IMR-90 (cell line): Measurements from ENCODE around the gene NFIX. TPM values are rescaled to one million over a fixed set of nuclear protein-coding genes. Genes with fewer than 3 reads are reported as not detected.

ENCODE experiments used
- ATAC-seq: fragments of 200-7000 bp; cut with Tn5 transposase; 2 replicates; pipeline ENCODE4 v1.9.1; 2020; ENCODE audit warnings: low read depth, mild to moderate bottlenecking, moderate library complexity
- BruUV-seq: library from RNA; stranded (reverse); fragments of 400-500 nt; replicated peaks from 2 replicates; lab custom pipeline; 2021; lab: Mats Ljungman, UMichigan
- CTCF ChIA-PET: fragments of 300-600 bp; formaldehyde crosslinking; extraction: SDS; loops from one replicate; lab custom pipeline; 2021; ENCODE audit warnings: antibody characterized with exemption; lab: Yijun Ruan, JAX
- POLR2A ChIA-PET: fragments of 300-600 bp; sonication (Branson Sonifier 250); formaldehyde crosslinking; loops from one replicate; lab custom pipeline; 2022; ENCODE audit warnings: antibody characterized with exemption; ENCODE audit not compliant: unreplicated experiment; lab: Charles Lee
- DNase-seq: peaks from one replicate; pipeline ENCODE4 v3.0.0; 2013
- H2AFZ ChIP-seq: replicated peaks from 2 replicates; pipeline ENCODE3; 2013; ENCODE audit warnings: low read length, mild to moderate bottlenecking; ENCODE audit not compliant: poor library complexity
- H2AK5ac ChIP-seq: 2 replicates; pipeline ENCODE4 v1.6.1; 2013; ENCODE audit warnings: low read depth, low read length, inconsistent platforms
- H2AK9ac ChIP-seq: replicated peaks from 2 replicates; pipeline ENCODE3; 2013; ENCODE audit warnings: mild to moderate bottlenecking, low read depth, low read length, moderate library complexity; ENCODE audit not compliant: poor library complexity
- H2BK120ac ChIP-seq: 2 replicates; pipeline ENCODE4 v1.6.1; 2013; ENCODE audit warnings: low read depth, low read length, inconsistent platforms
- H2BK15ac ChIP-seq: 3 replicates; pipeline ENCODE4 v1.6.1; 2013; ENCODE audit warnings: low read depth, low read length, inconsistent platforms
- H2BK20ac ChIP-seq: 2 replicates; pipeline ENCODE4 v1.6.1; 2013; ENCODE audit warnings: low read depth, mild to moderate bottlenecking, inconsistent platforms, low read length, moderate library complexity
- H2BK5ac ChIP-seq: 2 replicates; pipeline ENCODE4 v1.6.1; 2013; ENCODE audit warnings: mild to moderate bottlenecking, low read depth, low read length, inconsistent platforms; ENCODE audit not compliant: poor library complexity, severe bottlenecking
- H3K14ac ChIP-seq: replicated peaks from 2 replicates; pipeline ENCODE4 v1.6.1; 2013; ENCODE audit warnings: low read depth, low read length, inconsistent platforms
- H3K18ac ChIP-seq: 2 replicates; pipeline ENCODE4 v1.6.1; 2013; ENCODE audit warnings: low read depth, low read length, control low read depth
- H3K23ac ChIP-seq: 2 replicates; pipeline ENCODE4 v1.6.1; 2013; ENCODE audit warnings: low read depth, low read length, inconsistent platforms
- H3K27ac ChIP-seq: 2 replicates; pipeline ENCODE4 v1.5.1; 2013; ENCODE audit warnings: mild to moderate bottlenecking, control low read depth, low read length; ENCODE audit not compliant: insufficient read depth
- H3K27me3 ChIP-seq: 2 replicates; pipeline ENCODE4 v1.6.1; 2013; ENCODE audit warnings: low read length; ENCODE audit not compliant: control insufficient read depth, insufficient read depth
- H3K36me3 ChIP-seq: 2 replicates; pipeline ENCODE4 v1.6.1; 2013; ENCODE audit warnings: low read length, mixed read lengths; ENCODE audit not compliant: control insufficient read depth, insufficient read depth
- H3K4ac ChIP-seq: 2 replicates; pipeline ENCODE4 v1.6.1; 2013; ENCODE audit warnings: low read depth, low read length, inconsistent platforms
- H3K4me1 ChIP-seq: 2 replicates; pipeline ENCODE4 v1.6.1; 2013; ENCODE audit warnings: low read length, mixed read lengths; ENCODE audit not compliant: control insufficient read depth, insufficient read depth
- H3K4me2 ChIP-seq: 2 replicates; pipeline ENCODE4 v1.6.1; 2013; ENCODE audit warnings: low read depth, mild to moderate bottlenecking, control low read depth, low read length, moderate library complexity
- H3K4me3 ChIP-seq: 2 replicates; pipeline ENCODE4 v1.5.1; 2013; ENCODE audit warnings: low read depth, mild to moderate bottlenecking, control low read depth, low read length, moderate library complexity; ENCODE audit not compliant: insufficient read depth
- H3K56ac ChIP-seq: 2 replicates; pipeline ENCODE4 v1.6.1; 2013; ENCODE audit warnings: low read length, inconsistent platforms; ENCODE audit not compliant: insufficient read depth; ENCODE audit errors: extremely low read depth
- H3K79me1 ChIP-seq, 2 experiments: 2 replicates each; pipeline ENCODE4 v1.6.1; 2013; ENCODE audit warnings: low read length in 2 of 2, inconsistent platforms in 1 of 2, low read depth in 1 of 2
- H3K9ac ChIP-seq: 2 replicates; pipeline ENCODE4 v1.6.1; 2013; ENCODE audit warnings: low read depth, low read length, control low read depth
- H3K9me1 ChIP-seq: 2 replicates; pipeline ENCODE4 v1.6.1; 2013; ENCODE audit warnings: low read length, inconsistent platforms; ENCODE audit not compliant: insufficient read depth
- H3K9me3 ChIP-seq: 2 replicates; pipeline ENCODE4 v1.6.1; 2013; ENCODE audit warnings: low read length; ENCODE audit not compliant: control insufficient read depth, insufficient read depth
- H4K20me1 ChIP-seq: 2 replicates; pipeline ENCODE4 v1.6.1; 2013; ENCODE audit warnings: low read length, inconsistent platforms; ENCODE audit not compliant: insufficient read depth
- H4K5ac ChIP-seq: 2 replicates; pipeline ENCODE4 v1.6.1; 2013; ENCODE audit warnings: mild to moderate bottlenecking, low read depth, low read length, control low read depth
- H4K8ac ChIP-seq, 2 experiments: 2 replicates each; pipeline ENCODE4 v1.6.1; 2013; ENCODE audit warnings: low read depth in 2 of 2, low read length in 2 of 2, control low read depth in 1 of 2, inconsistent platforms in 1 of 2
- H4K91ac ChIP-seq: 2 replicates; pipeline ENCODE4 v1.6.1; 2013; ENCODE audit warnings: low read depth, low read length, inconsistent platforms; ENCODE audit not compliant: insufficient read depth
- BHLHE40 ChIP-seq: fragments of 150-350 bp; IDR thresholded peaks from 2 replicates; pipeline ENCODE4 v1.6.1; 2016; ENCODE audit warnings: mild to moderate bottlenecking, low read depth, low read length
- CHD1 ChIP-seq: IDR thresholded peaks from 2 replicates; pipeline ENCODE4 v1.6.1; 2012; ENCODE audit warnings: low read depth, low read length, improper control_type of control experiment
- FOS ChIP-seq: fragments of 150-350 bp; IDR thresholded peaks from 2 replicates; pipeline ENCODE4 v1.6.1; 2016; ENCODE audit warnings: low read depth, low read length
- MAFK ChIP-seq: IDR thresholded peaks from 2 replicates; pipeline ENCODE4 v1.6.1; 2012; ENCODE audit warnings: low read depth, low read length, improper control_type of control experiment
- MAZ ChIP-seq: IDR thresholded peaks from 2 replicates; pipeline ENCODE4 v1.6.1; 2012; ENCODE audit warnings: low read depth, mild to moderate bottlenecking, low read length, improper control_type of control experiment, moderate library complexity, borderline replicate concordance
- NFE2L2 ChIP-seq: fragments of 150-350 bp; IDR thresholded peaks from 2 replicates; pipeline ENCODE4 v1.6.1; 2016; ENCODE audit warnings: low read depth, mild to moderate bottlenecking, low read length
- POLR2A ChIP-seq: IDR thresholded peaks from 2 replicates; pipeline ENCODE4 v1.6.1; 2012; ENCODE audit warnings: mild to moderate bottlenecking, low read depth, low read length
- RAD21 ChIP-seq: IDR thresholded peaks from 2 replicates; pipeline ENCODE4 v1.6.1; 2012; ENCODE audit warnings: low read length, improper control_type of control experiment
- RCOR1 ChIP-seq: IDR thresholded peaks from 2 replicates; pipeline ENCODE4 v1.6.1; 2012; ENCODE audit warnings: mild to moderate bottlenecking, low read length, improper control_type of control experiment; ENCODE audit not compliant: insufficient replicate concordance
- RFX5 ChIP-seq: IDR thresholded peaks from 2 replicates; pipeline ENCODE4 v1.8.0; 2012; ENCODE audit warnings: low read depth, mild to moderate bottlenecking, low read length, moderate library complexity
- SMC3 ChIP-seq: fragments of 150-350 bp; IDR thresholded peaks from 2 replicates; pipeline ENCODE4 v1.6.1; 2016; ENCODE audit warnings: low read depth, mild to moderate bottlenecking, antibody characterized with exemption, low read length, moderate library complexity
- WGBS, 2 experiments: methylation state at CpG; one replicate each; pipeline versions ENCODE4 v1.1.5 to v1.1.7; 2013; ENCODE audit warnings: missing lambda C conversion rate in 2 of 2; ENCODE audit not compliant: insufficient read length in 1 of 2; ENCODE audit errors: extremely low coverage in 2 of 2; 5-methylcytosine and 5-hydroxymethylcytosine counted together
- dilution Hi-C: fragments of 300-500 bp; cut with HindIII; formaldehyde crosslinking; loops from one replicate; pipeline ENCODE4 v1.14.3; 2018; ENCODE audit warnings: low sequenced_read_pairs; ENCODE audit not compliant: unreplicated experiment
- in situ Hi-C: fragments of 300-500 bp; cut with MboI; formaldehyde crosslinking; loops from 3 replicates; pipeline ENCODE4 v1.14.3; 2019; ENCODE audit warnings: low sequenced_read_pairs, inconsistent platforms, mixed read lengths
- intact Hi-C: fragments of 100-400 bp; cut with micrococcal nuclease; formaldehyde crosslinking; loops from 2 replicates; pipeline ENCODE4 v1.10.0; 2022
- polyA plus RNA-seq, 3 experiments: library from polyadenylated mRNA; depleted of rRNA; stranded (reverse); fragments of >200 nt; gene quantifications; 2 replicates each; pipeline ENCODE4 v1.2.3, GENCODE V29; 2012; ENCODE audit warnings: low replicate concordance in 1 of 3
- total RNA-seq: library from RNA; depleted of rRNA; stranded (reverse); fragments of >200 nt; gene quantifications from 2 replicates; pipeline ENCODE4 v1.2.3, GENCODE V29; 2012
- TF ChIP-seq, protein P1 (sequence below): conservative IDR thresholded peaks from 2 replicates; pipeline ENCODE4 v1.5.1; 2012; ENCODE audit warnings: mild to moderate bottlenecking, low read depth, low read length, improper control_type of control experiment
- TF ChIP-seq, protein P2 (sequence below): fragments of 150-350 bp; IDR thresholded peaks from 2 replicates; pipeline ENCODE4 v1.6.1; 2016; ENCODE audit warnings: low read depth, mild to moderate bottlenecking, low read length, moderate library complexity, borderline replicate concordance

The NFIX gene
- total and polyA plus RNA-seq, 2 of the 4 experiments (the other 2 are of a cell fraction), result 10.2 to 47.7 TPM

DNA sequence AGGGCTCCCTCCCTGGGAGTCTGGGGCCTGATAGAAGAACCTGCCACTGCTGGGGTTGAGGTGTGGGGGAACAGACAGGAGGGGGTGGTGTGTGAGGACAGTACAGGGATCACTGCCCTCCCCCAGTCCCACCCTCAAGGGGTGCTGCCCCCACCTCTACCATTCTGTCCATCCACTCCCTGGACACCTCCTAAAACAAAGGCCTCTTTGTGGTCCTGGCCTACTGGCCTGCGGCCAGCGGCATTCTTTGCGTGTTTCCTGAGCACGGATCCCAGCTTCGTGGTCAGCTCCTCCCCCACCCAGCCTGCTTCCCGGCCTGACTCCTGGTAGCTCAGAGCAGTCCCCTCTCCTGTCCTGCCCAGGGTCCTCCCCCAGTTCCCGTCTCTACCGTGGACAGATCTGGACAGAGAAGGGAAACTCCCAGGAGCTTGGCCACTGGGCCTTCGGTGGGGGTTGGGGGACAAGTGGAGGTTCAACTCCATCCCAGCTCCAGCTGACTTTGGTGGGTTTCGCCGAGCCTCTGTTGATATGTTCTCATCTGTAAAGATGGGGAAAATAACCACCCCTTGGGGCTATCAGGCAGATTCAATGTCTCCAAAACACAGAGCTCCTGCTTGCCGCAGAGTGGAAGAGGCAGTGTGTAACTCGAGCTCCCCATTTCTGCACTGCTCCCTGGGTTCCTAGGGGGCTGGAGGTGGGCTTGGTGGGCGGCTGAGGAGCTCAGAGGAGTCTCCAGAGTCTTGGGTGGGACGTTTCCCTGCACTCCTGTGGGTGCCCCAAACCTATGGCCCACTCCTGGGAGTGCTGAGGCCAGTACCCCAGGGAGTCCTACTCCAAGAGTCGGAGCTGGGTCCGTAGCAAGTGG lies 58.7 kb downstream of the NFIX start:
- no peaks in the 10 kb centered on the region for H3K27me3 ChIP-seq
- peak overlapping the region; percentile 95 for H3K56ac ChIP-seq
- H2AFZ ChIP-seq, result peak overlapping the region; percentile 71
- H3K4me3 ChIP-seq, result no peak overlapping the region
- WGBS, 2 experiments, result 25% methylated on average over 1 of the region's 17 CpGs; no CpG with 5 or more reads in 1 of the 2 experiments
- peak overlapping the region; percentile 100 for H2BK120ac ChIP-seq
- ChIA-PET CTCF (interaction anchor here (1.0 to 2.7 kb wide), 3 partner anchors 20 to 89 kb away, joined by 3 to 13 read pairs (median 7); no protein-coding TSS in a partner anchor), POLR2A (interaction anchor here (0.6 to 1.3 kb wide), 2 partner anchors 9 to 153 kb away, joined by 4 to 5 read pairs; no protein-coding TSS in a partner anchor)
- H2BK15ac ChIP-seq, result peak overlapping the region; percentile 99
- peak overlapping the region; percentile 100 for H2AK9ac ChIP-seq
- ATAC-seq (peak; percentile 65), DNase-seq (peak; percentile 96)
- H2AK5ac ChIP-seq, result peak overlapping the region; percentile 100
- dilution Hi-C loops (no loop called here), in situ Hi-C loops (no loop called here), intact Hi-C loops (no loop called here)
- BruUV-seq, result no TSS peak
- peak overlapping the region; percentile 100 for H3K4ac ChIP-seq
- H3K14ac ChIP-seq, result peak overlapping the region; percentile 95
- H3K18ac ChIP-seq, result peak overlapping the region; percentile 99
- H4K5ac ChIP-seq, result peak overlapping the region; percentile 98
- H3K4me2 ChIP-seq, result peak overlapping the region; percentile 41
- H3K9me3 ChIP-seq, result no peaks in the 10 kb centered on the region
- peak overlapping the region; percentile 85 for H3K9ac ChIP-seq
- peak overlapping the region; percentile 99 to 100 for H4K8ac ChIP-seq
- peak overlapping the region; percentile 100 for H2BK5ac ChIP-seq
- H3K23ac ChIP-seq, result peak overlapping the region; percentile 98
- peaks cover 14% of the 10 kb centered on the region; the same call in 1 of the 2 replicates for H4K20me1 ChIP-seq
- peak overlapping the region; percentile 98 for H2BK20ac ChIP-seq
- peak overlapping the region; percentile 100 for H3K27ac ChIP-seq
- peaks cover 40% of the 10 kb centered on the region for H3K9me1 ChIP-seq
- H3K36me3 ChIP-seq, result peaks cover 7% of the 10 kb centered on the region; the same call in 1 of the 2 replicates
- H3K79me1 ChIP-seq, result peaks cover 43 to 89% of the 10 kb centered on the region in 2 experiments
- peak overlapping the region; percentile 100 for H4K91ac ChIP-seq
- H3K4me1 ChIP-seq, result peaks cover 72% of the 10 kb centered on the region
- TF ChIP-seq SMC3 (no peak), RCOR1 (peak; percentile 55), CHD1 (no peak), POLR2A (no peak), BHLHE40 (peak; percentile 52; the same call in 1 of the 2 replicates), NFE2L2 (no peak), RAD21 (no peak), FOS (no peak), MAFK (no peak), RFX5 (no peak), MAZ (peak; percentile 81; the same call in 1 of the 2 replicates)
- TF ChIP-seq, protein P1, sequence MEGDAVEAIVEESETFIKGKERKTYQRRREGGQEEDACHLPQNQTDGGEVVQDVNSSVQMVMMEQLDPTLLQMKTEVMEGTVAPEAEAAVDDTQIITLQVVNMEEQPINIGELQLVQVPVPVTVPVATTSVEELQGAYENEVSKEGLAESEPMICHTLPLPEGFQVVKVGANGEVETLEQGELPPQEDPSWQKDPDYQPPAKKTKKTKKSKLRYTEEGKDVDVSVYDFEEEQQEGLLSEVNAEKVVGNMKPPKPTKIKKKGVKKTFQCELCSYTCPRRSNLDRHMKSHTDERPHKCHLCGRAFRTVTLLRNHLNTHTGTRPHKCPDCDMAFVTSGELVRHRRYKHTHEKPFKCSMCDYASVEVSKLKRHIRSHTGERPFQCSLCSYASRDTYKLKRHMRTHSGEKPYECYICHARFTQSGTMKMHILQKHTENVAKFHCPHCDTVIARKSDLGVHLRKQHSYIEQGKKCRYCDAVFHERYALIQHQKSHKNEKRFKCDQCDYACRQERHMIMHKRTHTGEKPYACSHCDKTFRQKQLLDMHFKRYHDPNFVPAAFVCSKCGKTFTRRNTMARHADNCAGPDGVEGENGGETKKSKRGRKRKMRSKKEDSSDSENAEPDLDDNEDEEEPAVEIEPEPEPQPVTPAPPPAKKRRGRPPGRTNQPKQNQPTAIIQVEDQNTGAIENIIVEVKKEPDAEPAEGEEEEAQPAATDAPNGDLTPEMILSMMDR, result no peak
- TF ChIP-seq, protein P2, sequence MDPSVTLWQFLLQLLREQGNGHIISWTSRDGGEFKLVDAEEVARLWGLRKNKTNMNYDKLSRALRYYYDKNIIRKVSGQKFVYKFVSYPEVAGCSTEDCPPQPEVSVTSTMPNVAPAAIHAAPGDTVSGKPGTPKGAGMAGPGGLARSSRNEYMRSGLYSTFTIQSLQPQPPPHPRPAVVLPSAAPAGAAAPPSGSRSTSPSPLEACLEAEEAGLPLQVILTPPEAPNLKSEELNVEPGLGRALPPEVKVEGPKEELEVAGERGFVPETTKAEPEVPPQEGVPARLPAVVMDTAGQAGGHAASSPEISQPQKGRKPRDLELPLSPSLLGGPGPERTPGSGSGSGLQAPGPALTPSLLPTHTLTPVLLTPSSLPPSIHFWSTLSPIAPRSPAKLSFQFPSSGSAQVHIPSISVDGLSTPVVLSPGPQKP, result no peak
